ENCODE results near the gene FARP2.

- TF ChIP-seq CTCF (IDR thresholded peaks at IDR 0.05): no peak
- no peak for TF ChIP-seq POLR2AphosphoS5 (IDR thresholded peaks at IDR 0.05)
- no peak for TF ChIP-seq POLR2A (IDR thresholded peaks at IDR 0.05)
Measured at GRCh38 chr2:241417626-241418025, 61.5 kb downstream of the FARP2 start.
